ENCODE results near the gene ALDH1A3.

GRCh38 chr15:100934166-100934565 is 54.5 kb downstream of the ALDH1A3 start:
- no peak for TF ChIP-seq CTCF (IDR thresholded peaks at IDR 0.05)
- TF ChIP-seq EP300 (IDR thresholded peaks at IDR 0.05), result no peak
- TF ChIP-seq POLR2A (IDR thresholded peaks at IDR 0.05), result no peak
- TF ChIP-seq POLR2AphosphoS5 (IDR thresholded peaks at IDR 0.05), result no peak

Data from suprapubic skin (tissue), 4 donors.